GM13976 (cell line): ENCODE results near the gene ASCC1.

Source experiments
- DNase-seq: peaks from one replicate; pipeline ENCODE4 v3.0.0; 2012; ENCODE audit warnings: low spot score
- CTCF ChIP-seq: IDR thresholded peaks from 2 replicates; pipeline ENCODE4 v1.5.1; 2012; ENCODE audit warnings: borderline replicate concordance, mild to moderate bottlenecking; ENCODE audit not compliant: insufficient read depth; ENCODE audit errors: extremely low read depth, missing control alignments, control extremely low read depth
- in situ Hi-C: fragments of 300-500 bp; cut with MboI; formaldehyde crosslinking; loops from one replicate; pipeline ENCODE4 v1.12.0; 2022; ENCODE audit warnings: low sequenced_read_pairs, mixed read lengths, inconsistent platforms; ENCODE audit not compliant: unreplicated experiment

ASCC1 gene

GRCh38 chr10:72215611-72216549 lies at the start of gene ASCC1, which contains the start of gene ANAPC16:
ASCC1 (minus strand) TSS chr10:72216276; CDS start chr10:72213298, 2,978 bp downstream.
ANAPC16 (plus strand) TSS chr10:72216012; CDS start chr10:72223915, 7,903 bp downstream.
- peak; percentile 92 for DNase-seq
- no peak for TF ChIP-seq CTCF
- in situ Hi-C loops = no loop called here

- TF ChIP-seq CTCF = no peak
- in situ Hi-C loops = no loop called here
- DNase-seq = no peak
Observed at GRCh38 chr10:72265508-72265907, 49.4 kb upstream of the ASCC1 start.

GRCh38 chr10:72264536-72264935 lies 48.5 kb upstream of the ASCC1 start:
- no peak for TF ChIP-seq CTCF
- in situ Hi-C loops = no loop called here
- DNase-seq = no peak

GRCh38 chr10:72263613-72264241 lies 47.7 kb upstream of the ASCC1 start:
- no peak for TF ChIP-seq CTCF
- in situ Hi-C loops = no loop called here
- no peak for DNase-seq

GRCh38 chr10:72261784-72262404 lies 45.8 kb upstream of the ASCC1 start:
- no peak for TF ChIP-seq CTCF
- no peak for DNase-seq
- in situ Hi-C loops = no loop called here
